Measurements from ENCODE around the gene TAF11L8. TPM values are rescaled to one million over a fixed set of nuclear protein-coding genes. Genes with fewer than 3 reads are reported as not detected.
"Not testable (repeated sequence)": the region's sequence is repeated elsewhere in the genome, so short reads cannot be mapped to it uniquely, and the experiment has no call there.

The TAF11L8 gene
- not detected in 2 replicates for total RNA-seq (2014; rRNA removed; shearing (Covaris generic))

DNA sequence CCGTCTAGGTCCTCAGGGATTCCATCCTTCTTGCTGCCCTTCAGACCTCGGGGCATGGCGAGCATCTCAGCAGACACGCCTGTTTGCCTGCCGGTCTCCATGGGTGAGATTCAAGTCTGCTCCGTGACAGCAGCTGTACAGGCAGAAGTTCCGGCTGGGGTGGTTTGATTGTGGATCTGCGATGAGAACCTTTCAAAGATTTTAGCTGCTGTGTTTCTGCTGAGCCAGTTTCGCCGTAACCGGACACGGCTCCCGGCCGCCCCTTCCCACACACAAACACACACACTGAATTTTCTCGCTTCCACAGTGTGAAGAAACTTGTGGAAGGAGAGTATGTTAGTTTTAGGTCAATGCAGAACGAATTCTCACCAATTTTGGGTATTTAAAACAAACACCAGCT lies at the start of gene TAF11L8:
Gene TAF11L8, minus strand, starts transcription at position 101 of the 400 bp plus-strand sequence.
- H3K9me3 ChIP-seq (replicated peaks); H3K27ac ChIP-seq; H3K4me3 ChIP-seq; DNase-seq (ENCODE audit: low read depth in 1 of 2, low spot score in 2 of 2); H3K36me3 ChIP-seq; H3K4me1 ChIP-seq (replicated peaks); H3K27me3 ChIP-seq (replicated peaks): not testable (repeated sequence)

DNA sequence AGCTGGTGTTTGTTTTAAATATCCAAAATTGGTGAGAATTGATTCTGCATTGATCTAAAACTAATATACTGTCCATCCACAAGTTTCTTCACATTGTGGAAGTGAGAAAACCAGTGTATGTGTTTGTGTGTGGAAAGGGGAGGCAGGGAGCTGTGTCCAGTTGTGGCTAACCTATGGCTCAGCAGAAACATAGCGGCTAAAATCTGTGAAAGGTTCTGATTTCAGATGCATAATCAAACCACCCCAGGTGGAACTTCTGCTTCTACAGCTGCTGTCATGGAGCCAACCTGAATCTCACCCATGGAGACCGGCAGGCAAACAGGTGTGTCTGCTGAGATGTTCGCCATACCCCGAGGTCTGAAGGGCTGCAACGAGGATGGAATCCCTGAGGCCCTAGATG lies 43.4 kb upstream of the TAF11L8 start, which contains the start of gene TAF11L14:
Gene TAF11L14, plus strand, starts transcription at position 301 of the 400 bp plus-strand sequence.
- Histone ChIP-seq H3K4me1 (replicated peaks) (no peaks in the 10 kb centered on the region), H3K27me3 (replicated peaks) (no peaks in the 10 kb centered on the region), H3K4me3 (no peak within 1 kb of the TSS), H3K36me3 (no peaks in the 10 kb centered on the region), H3K27ac (no peak within 1 kb of the TSS), H3K9me3 (replicated peaks) (no peaks in the 10 kb centered on the region)
- no peak for DNase-seq (ENCODE audit: low read depth in 1 of 2, low spot score in 2 of 2)

GRCh38 chr5:17631788-17632187 lies 41.0 kb upstream of the TAF11L8 start, which contains the start of gene TAF11L13:
TSS of gene TAF11L13 (plus strand) at chr5:17632088.
- not testable (repeated sequence) for H3K9me3 ChIP-seq (replicated peaks); DNase-seq (ENCODE audit: low read depth in 1 of 2, low spot score in 2 of 2); H3K36me3 ChIP-seq; H3K4me1 ChIP-seq (replicated peaks); H3K27me3 ChIP-seq (replicated peaks); H3K4me3 ChIP-seq; H3K27ac ChIP-seq

DNA sequence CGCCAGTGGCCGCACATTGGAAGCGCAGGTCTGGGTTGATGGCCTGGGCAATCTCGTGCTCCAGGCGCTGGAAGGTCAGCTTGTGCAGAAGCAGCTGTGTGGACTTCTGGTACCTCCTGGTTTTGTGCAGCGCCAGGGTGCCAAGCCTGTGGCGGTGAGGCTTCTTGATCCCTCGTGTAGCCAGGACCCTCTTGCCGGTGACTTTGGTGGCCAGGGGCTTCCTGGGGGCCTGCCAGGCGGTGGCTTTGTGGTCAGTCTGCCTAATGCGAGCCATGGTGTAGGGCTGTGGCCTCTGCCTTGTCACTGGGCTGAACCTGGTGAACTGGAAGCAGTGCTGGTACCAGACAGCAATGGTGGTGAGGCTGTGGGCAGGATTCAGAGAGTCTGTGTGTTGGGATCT lies 34.9 kb upstream of the TAF11L8 start:
- H3K4me1 ChIP-seq (replicated peaks), result no peaks in the 10 kb centered on the region
- H3K9me3 ChIP-seq (replicated peaks), result no peaks in the 10 kb centered on the region
- no peak overlapping the region for H3K4me3 ChIP-seq
- H3K27ac ChIP-seq, result no peak overlapping the region
- no peak for DNase-seq (ENCODE audit: low read depth in 1 of 2, low spot score in 2 of 2)
- H3K36me3 ChIP-seq, result no peaks in the 10 kb centered on the region
- H3K27me3 ChIP-seq (replicated peaks), result no peaks in the 10 kb centered on the region

DNA sequence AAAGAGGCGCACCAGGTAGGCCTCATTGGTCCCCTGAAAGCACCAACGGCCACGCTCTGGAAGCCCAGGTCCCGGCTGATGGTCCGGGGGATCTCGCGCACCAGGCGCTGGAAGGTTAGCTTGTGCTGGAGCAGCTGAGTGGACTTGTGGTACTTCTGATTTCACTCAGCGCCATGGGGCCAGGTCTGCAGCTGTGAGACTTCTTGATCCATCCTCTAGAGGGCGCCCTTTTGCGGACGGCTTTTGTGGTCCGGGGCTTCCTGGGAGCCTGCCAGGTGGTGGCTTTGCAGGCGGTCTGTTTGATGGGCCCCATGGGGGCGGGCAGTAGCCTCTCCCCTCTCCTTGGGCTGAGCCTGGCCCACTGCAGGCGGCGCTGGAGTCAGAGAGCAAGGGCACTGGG lies 29.9 kb upstream of the TAF11L8 start:
- no peaks in the 10 kb centered on the region for H3K4me1 ChIP-seq (replicated peaks)
- H3K4me3 ChIP-seq, result no peak overlapping the region
- no peak for DNase-seq (ENCODE audit: low read depth in 1 of 2, low spot score in 2 of 2)
- no peaks in the 10 kb centered on the region for H3K27me3 ChIP-seq (replicated peaks)
- no peaks in the 10 kb centered on the region for H3K36me3 ChIP-seq
- H3K9me3 ChIP-seq (replicated peaks), result no peaks in the 10 kb centered on the region
- H3K27ac ChIP-seq, result no peak overlapping the region

GRCh38 chr5:17619354-17619753 lies 28.6 kb upstream of the TAF11L8 start:
- DNase-seq (ENCODE audit: low read depth in 1 of 2, low spot score in 2 of 2), result no peak
- Histone ChIP-seq H3K4me3 (no peak overlapping the region), H3K27me3 (replicated peaks) (no peaks in the 10 kb centered on the region), H3K4me1 (replicated peaks) (no peaks in the 10 kb centered on the region), H3K27ac (no peak overlapping the region), H3K9me3 (replicated peaks) (no peaks in the 10 kb centered on the region), H3K36me3 (no peaks in the 10 kb centered on the region)

GRCh38 chr5:17614872-17615605 lies 24.3 kb upstream of the TAF11L8 start:
- H3K4me3 ChIP-seq, result no peak overlapping the region
- H3K27me3 ChIP-seq (replicated peaks), result no peaks in the 10 kb centered on the region
- H3K36me3 ChIP-seq, result no peaks in the 10 kb centered on the region
- no peaks in the 10 kb centered on the region for H3K4me1 ChIP-seq (replicated peaks)
- no peak overlapping the region for H3K27ac ChIP-seq
- no peaks in the 10 kb centered on the region for H3K9me3 ChIP-seq (replicated peaks)
- DNase-seq (ENCODE audit: low read depth in 1 of 2, low spot score in 2 of 2), result no peak

DNA sequence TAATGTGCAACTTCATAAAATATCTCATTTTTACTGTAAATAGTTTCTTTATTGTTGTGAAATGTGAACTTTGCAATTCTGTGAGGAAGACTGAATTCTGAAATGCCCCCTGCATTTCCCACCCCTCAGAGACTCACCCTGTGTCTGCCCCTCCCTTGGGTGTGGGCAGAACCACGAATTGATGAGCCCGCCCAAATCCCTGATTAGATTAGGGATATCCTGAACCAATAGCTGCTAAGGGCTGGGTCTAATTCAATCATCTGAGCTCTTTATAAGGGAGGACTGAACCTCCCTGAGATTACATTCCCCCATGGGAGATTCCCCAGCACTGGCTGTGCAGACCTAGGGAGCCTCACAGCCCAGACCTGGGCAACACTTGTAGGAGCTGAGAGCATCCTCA lies 19.3 kb upstream of the TAF11L8 start, which contains the start of gene TAF11L12:
Gene TAF11L12, plus strand, starts transcription at position 301 of the 400 bp plus-strand sequence.
- H3K27me3 ChIP-seq (replicated peaks); H3K4me3 ChIP-seq; H3K36me3 ChIP-seq; DNase-seq (ENCODE audit: low read depth in 1 of 2, low spot score in 2 of 2); H3K27ac ChIP-seq; H3K4me1 ChIP-seq (replicated peaks); H3K9me3 ChIP-seq (replicated peaks): not testable (repeated sequence)

- not testable (repeated sequence) for DNase-seq (ENCODE audit: low read depth in 1 of 2, low spot score in 2 of 2); H3K27ac ChIP-seq; H3K4me1 ChIP-seq (replicated peaks); H3K27me3 ChIP-seq (replicated peaks); H3K4me3 ChIP-seq; H3K36me3 ChIP-seq; H3K9me3 ChIP-seq (replicated peaks)
Observed at GRCh38 chr5:17607461-17607860, 16.7 kb upstream of the TAF11L8 start.

GRCh38 chr5:17604951-17605350 lies 14.2 kb upstream of the TAF11L8 start:
- Histone ChIP-seq H3K27me3 (replicated peaks) (no peaks in the 10 kb centered on the region), H3K36me3 (no peaks in the 10 kb centered on the region), H3K4me3 (no peak overlapping the region), H3K4me1 (replicated peaks) (no peaks in the 10 kb centered on the region), H3K9me3 (replicated peaks) (0 out of 2 replicates have a peak, but pooled peaks cover 2% of the 10 kb centered on the region), H3K27ac (no peak overlapping the region)
- DNase-seq (ENCODE audit: low read depth in 1 of 2, low spot score in 2 of 2), result no peak

- not testable (repeated sequence) for H3K4me3 ChIP-seq; H3K9me3 ChIP-seq (replicated peaks); H3K4me1 ChIP-seq (replicated peaks); DNase-seq (ENCODE audit: low read depth in 1 of 2, low spot score in 2 of 2); H3K36me3 ChIP-seq; H3K27me3 ChIP-seq (replicated peaks); H3K27ac ChIP-seq
Observed at GRCh38 chr5:17603880-17604279, 13.1 kb upstream of the TAF11L8 start, which contains the start of gene TAF11L11. TSS of gene TAF11L11 (plus strand) at chr5:17604183.

GRCh38 chr5:17597728-17598127 lies 7.0 kb upstream of the TAF11L8 start, which contains the start of gene TAF11L10:
TSS of gene TAF11L10 (minus strand) at chr5:17597828.
- not testable (repeated sequence) for H3K4me3 ChIP-seq; H3K9me3 ChIP-seq (replicated peaks); H3K4me1 ChIP-seq (replicated peaks); H3K27ac ChIP-seq; DNase-seq (ENCODE audit: low read depth in 1 of 2, low spot score in 2 of 2); H3K27me3 ChIP-seq (replicated peaks); H3K36me3 ChIP-seq

- not testable (repeated sequence) for H3K27ac ChIP-seq; H3K4me1 ChIP-seq (replicated peaks); H3K9me3 ChIP-seq (replicated peaks); H3K36me3 ChIP-seq; H3K27me3 ChIP-seq (replicated peaks); H3K4me3 ChIP-seq; DNase-seq (ENCODE audit: low read depth in 1 of 2, low spot score in 2 of 2)
Observed at GRCh38 chr5:17594255-17594654, 3.5 kb upstream of the TAF11L8 start, which contains the start of gene TAF11L9. TSS of gene TAF11L9 (minus strand) at chr5:17594394.

GRCh38 chr5:17585658-17586057 lies 5.1 kb downstream of the TAF11L8 start, which contains the start of gene TAF11L7:
TSS of gene TAF11L7 (minus strand) at chr5:17585758.
- H3K27ac ChIP-seq; DNase-seq (ENCODE audit: low read depth in 1 of 2, low spot score in 2 of 2): not testable (repeated sequence)

More at GRCh38 chr5:17585658-17586057, 5.1 kb downstream of the TAF11L8 start, which contains the start of gene TAF11L7:
- not testable (repeated sequence) for H3K27me3 ChIP-seq (replicated peaks); H3K4me3 ChIP-seq; H3K9me3 ChIP-seq (replicated peaks); H3K4me1 ChIP-seq (replicated peaks); H3K36me3 ChIP-seq

All from SJSA1 (cell line).